Glutamatergic neuron (in vitro differentiated cells): ENCODE results near the gene GP1BB. TPM values are rescaled to one million over a fixed set of nuclear protein-coding genes. Genes with fewer than 3 reads are reported as not detected.
A peak's percentile ranks its signal among the peaks of the same experiment; 100 is the strongest.

Experiments used
- DNase-seq: peaks from one replicate; pipeline ENCODE4 v3.0.0; 2022
- H3K27ac Mint-ChIP-seq: one replicate; pipeline ENCODE4 v1.8.0; 2020; ENCODE audit warnings: mild to moderate bottlenecking, mixed read lengths, inconsistent platforms; ENCODE audit not compliant: unreplicated experiment
- H3K27me3 Mint-ChIP-seq: one replicate; pipeline ENCODE4 v1.8.0; 2020; ENCODE audit warnings: mild to moderate bottlenecking, moderate library complexity, mixed read lengths, inconsistent platforms; ENCODE audit not compliant: unreplicated experiment
- H3K36me3 Mint-ChIP-seq: one replicate; pipeline ENCODE4 v1.8.0; 2020; ENCODE audit warnings: mild to moderate bottlenecking, mixed read lengths, inconsistent platforms; ENCODE audit not compliant: unreplicated experiment
- H3K4me1 Mint-ChIP-seq: one replicate; pipeline ENCODE4 v1.8.0; 2020; ENCODE audit warnings: mild to moderate bottlenecking, low read depth, mixed read lengths, inconsistent platforms; ENCODE audit not compliant: unreplicated experiment
- H3K4me3 Mint-ChIP-seq: one replicate; pipeline ENCODE4 v1.8.0; 2020; ENCODE audit warnings: mild to moderate bottlenecking, mixed read lengths, inconsistent platforms; ENCODE audit not compliant: unreplicated experiment
- H3K9me3 Mint-ChIP-seq: one replicate; pipeline ENCODE4 v1.8.0; 2020; ENCODE audit warnings: mild to moderate bottlenecking, moderate library complexity, mixed read lengths, inconsistent platforms; ENCODE audit not compliant: unreplicated experiment
- CTCF ChIP-seq: fragments of 200-600 bp; sonication (generic); IDR thresholded peaks from one replicate; pipeline ENCODE4 v1.5.0; 2021; ENCODE audit not compliant: partially characterized antibody, unreplicated experiment
- total RNA-seq: library from RNA; stranded (reverse); fragmentation: NEBNext Ultra II Directional; extraction: Animal tissue kit (Norgen Biotek cat#: 25700); gene quantifications from one replicate; pipeline ENCODE4 v1.2.1, GENCODE V29; 2021; ENCODE audit not compliant: unreplicated experiment

GP1BB gene
- total RNA-seq, 1 donor from 2014 or later: 8.3 TPM

DNA sequence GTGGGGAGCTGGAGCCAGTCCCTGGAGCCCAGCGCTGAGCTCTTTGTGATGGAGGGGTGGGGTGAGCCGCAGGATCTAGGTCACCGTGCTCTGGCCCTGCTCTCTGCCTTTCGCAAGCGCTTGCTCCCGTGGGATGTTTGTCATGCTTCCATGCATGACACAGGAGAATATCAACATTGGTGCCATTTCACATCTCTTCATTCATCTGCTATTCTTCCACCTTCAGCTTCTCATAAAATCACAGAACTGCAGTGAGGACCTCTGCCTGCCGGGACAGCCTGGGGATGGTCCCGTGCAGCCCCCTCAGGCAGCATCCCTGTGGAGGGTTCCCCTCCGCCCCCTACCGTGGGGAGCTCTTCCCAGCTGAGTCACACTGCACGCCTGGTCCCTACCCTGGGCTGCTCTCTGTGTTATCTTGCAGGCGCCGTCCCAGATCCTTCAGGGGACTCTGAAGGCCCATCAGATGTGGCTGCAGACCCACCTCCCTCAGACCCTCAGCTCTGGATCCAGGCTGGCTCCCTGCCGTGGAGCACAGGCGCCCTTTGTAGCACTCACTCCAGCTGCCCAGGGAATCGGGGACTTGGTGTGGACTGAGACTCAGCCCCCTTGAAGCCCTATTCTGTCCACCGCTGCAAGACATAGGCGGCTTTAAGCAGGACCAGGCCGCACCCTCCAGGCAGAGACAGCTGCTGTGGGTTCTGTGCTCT, 14.1 kb upstream of the GP1BB start:
- TF ChIP-seq CTCF: no peak
- Mint-ChIP-seq H3K36me3 (no peaks in the 10 kb centered on the region), H3K9me3 (peaks cover 10% of the 10 kb centered on the region), H3K4me3 (no peak overlapping the region), H3K27ac (no peak overlapping the region), H3K4me1 (peaks cover 6% of the 10 kb centered on the region), H3K27me3 (peaks cover 12% of the 10 kb centered on the region)
- DNase-seq: peak; percentile 28

GRCh38 chr22:19710020-19710768, 13.1 kb upstream of the GP1BB start:
- TF ChIP-seq CTCF: no peak
- peaks cover 10% of the 10 kb centered on the region for H3K9me3 Mint-ChIP-seq
- no peaks in the 10 kb centered on the region for H3K36me3 Mint-ChIP-seq
- peaks cover 5% of the 10 kb centered on the region for H3K4me1 Mint-ChIP-seq
- H3K27me3 Mint-ChIP-seq: peaks cover 12% of the 10 kb centered on the region
- peak; percentile 15 for DNase-seq
- no peak overlapping the region for H3K4me3 Mint-ChIP-seq
- no peak overlapping the region for H3K27ac Mint-ChIP-seq

DNA sequence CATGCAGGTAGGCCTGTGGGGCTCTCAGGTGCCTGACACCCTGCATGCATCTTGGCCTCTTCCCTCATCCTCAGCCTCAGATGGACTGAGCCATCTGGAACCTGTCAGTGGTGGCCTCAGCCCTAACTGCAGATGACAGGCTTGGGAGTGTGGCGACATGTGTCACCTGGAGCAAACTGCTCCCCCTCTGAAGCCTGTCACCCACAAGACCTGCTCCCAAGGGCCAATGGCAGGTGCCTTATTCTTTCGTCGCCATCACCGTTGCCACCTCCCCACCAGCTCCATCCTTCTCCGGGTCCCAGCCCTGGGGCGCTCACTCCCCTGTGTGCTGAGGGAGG, 12.6 kb upstream of the GP1BB start:
- peak; percentile 17 for DNase-seq
- Mint-ChIP-seq H3K4me1 (peaks cover 5% of the 10 kb centered on the region), H3K27ac (no peak overlapping the region), H3K9me3 (peaks cover 10% of the 10 kb centered on the region), H3K36me3 (no peaks in the 10 kb centered on the region), H3K27me3 (peaks cover 12% of the 10 kb centered on the region), H3K4me3 (no peak overlapping the region)
- TF ChIP-seq CTCF: no peak

- Mint-ChIP-seq H3K27me3 (peaks cover 16% of the 10 kb centered on the region), H3K4me1 (peaks cover 7% of the 10 kb centered on the region), H3K36me3 (no peaks in the 10 kb centered on the region), H3K4me3 (peak overlapping the region; percentile 68), H3K9me3 (peaks cover 9% of the 10 kb centered on the region), H3K27ac (no peak overlapping the region)
- DNase-seq: no peak
- TF ChIP-seq CTCF: no peak
Observed at GRCh38 chr22:19713245-19713644, 10.1 kb upstream of the GP1BB start.
